Measurements from ENCODE around the gene SIGLEC1.
A peak's percentile ranks its signal among the peaks of the same experiment; 100 is the strongest.

SIGLEC1 gene

DNA sequence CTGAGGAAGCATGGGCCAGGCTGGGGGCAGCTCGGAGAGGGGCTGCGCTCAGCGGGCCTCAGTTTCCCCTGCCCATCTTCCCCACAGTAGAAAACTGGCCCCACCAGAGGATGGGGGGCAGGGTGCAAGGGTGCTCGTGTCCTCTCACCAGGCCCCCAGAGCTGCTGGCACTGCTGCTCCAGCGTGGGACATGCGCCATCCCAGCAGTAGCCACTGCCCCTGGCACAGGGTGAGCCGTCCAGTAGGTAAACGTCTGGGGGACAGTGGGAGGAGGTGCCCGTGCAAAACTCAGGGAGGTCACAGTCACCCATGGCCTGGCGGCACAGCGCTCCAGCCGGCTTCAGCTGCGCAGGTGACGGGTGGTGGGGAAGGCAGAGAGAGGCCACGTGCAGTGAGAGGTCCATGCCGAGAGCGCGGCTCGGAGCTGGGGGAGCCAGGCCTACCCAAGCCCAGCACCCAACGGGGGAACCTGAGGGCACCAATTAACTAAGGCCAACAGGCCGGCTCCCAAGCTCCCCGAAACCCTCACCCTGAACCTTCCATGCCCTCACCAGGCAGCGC is 40.3 kb downstream of the SIGLEC1 start:
- no peak for DNase-seq (ENCODE audit: low read depth)
- no peak overlapping the region for H3K4me3 ChIP-seq (ENCODE audit: control insufficient read depth, low read depth, low read length)
- TF ChIP-seq, protein P1, sequence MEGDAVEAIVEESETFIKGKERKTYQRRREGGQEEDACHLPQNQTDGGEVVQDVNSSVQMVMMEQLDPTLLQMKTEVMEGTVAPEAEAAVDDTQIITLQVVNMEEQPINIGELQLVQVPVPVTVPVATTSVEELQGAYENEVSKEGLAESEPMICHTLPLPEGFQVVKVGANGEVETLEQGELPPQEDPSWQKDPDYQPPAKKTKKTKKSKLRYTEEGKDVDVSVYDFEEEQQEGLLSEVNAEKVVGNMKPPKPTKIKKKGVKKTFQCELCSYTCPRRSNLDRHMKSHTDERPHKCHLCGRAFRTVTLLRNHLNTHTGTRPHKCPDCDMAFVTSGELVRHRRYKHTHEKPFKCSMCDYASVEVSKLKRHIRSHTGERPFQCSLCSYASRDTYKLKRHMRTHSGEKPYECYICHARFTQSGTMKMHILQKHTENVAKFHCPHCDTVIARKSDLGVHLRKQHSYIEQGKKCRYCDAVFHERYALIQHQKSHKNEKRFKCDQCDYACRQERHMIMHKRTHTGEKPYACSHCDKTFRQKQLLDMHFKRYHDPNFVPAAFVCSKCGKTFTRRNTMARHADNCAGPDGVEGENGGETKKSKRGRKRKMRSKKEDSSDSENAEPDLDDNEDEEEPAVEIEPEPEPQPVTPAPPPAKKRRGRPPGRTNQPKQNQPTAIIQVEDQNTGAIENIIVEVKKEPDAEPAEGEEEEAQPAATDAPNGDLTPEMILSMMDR (IDR thresholded peaks at IDR 0.05; ENCODE audit: control insufficient read depth, insufficient read depth, low read depth, low read length, missing control alignments) = no peak

DNA sequence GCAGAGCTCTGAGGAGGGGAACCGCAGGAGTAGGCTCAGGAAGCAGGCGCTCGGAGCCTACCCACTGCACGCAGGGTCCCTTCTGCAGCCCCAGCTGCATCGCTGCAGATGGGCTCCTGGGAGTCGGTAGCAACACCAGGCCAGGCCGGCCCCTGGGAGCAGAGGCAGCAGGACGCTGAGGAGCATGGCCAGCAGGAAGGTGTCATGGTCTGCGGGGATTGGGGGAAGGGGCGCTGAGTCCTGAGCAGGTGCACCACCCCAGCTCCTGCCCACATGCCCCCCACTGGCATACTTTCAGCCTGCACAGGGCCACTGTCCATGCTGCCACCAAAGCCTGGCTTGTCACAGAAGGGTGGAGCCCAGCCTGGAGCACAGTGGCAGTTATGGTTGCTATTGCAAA is 41.5 kb downstream of the SIGLEC1 start:
- DNase-seq (ENCODE audit: low read depth) = no peak
- TF ChIP-seq, protein P1 (IDR thresholded peaks at IDR 0.05; ENCODE audit: control insufficient read depth, insufficient read depth, low read depth, low read length, missing control alignments) = no peak
- no peak overlapping the region for H3K4me3 ChIP-seq (ENCODE audit: control insufficient read depth, low read depth, low read length)

DNA sequence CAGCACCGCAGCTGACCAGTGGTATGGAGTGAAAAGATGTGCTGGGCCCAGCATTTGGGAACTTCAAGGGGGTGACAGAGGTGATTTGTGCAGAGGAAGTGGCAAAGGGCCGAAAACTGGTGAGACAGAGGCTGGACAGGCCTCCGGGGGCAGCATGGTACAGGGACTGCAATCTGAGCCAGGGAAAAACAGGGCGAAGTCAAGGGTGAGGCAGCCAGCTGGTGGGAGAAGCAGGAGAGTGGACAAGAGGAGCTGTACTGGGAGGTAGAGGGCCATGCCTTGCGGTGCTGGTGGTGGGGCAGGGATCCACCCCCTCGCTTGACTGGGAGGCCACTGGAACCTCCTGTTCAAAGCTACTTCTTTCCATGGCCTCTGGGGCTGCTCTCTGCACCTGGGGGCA is 41.9 kb downstream of the SIGLEC1 start:
- TF ChIP-seq, protein P1 (IDR thresholded peaks at IDR 0.05; ENCODE audit: control insufficient read depth, insufficient read depth, low read depth, low read length, missing control alignments) = peak; percentile 47
- H3K4me3 ChIP-seq (ENCODE audit: control insufficient read depth, low read depth, low read length) = no peak overlapping the region
- no peak for DNase-seq (ENCODE audit: low read depth)

DNA sequence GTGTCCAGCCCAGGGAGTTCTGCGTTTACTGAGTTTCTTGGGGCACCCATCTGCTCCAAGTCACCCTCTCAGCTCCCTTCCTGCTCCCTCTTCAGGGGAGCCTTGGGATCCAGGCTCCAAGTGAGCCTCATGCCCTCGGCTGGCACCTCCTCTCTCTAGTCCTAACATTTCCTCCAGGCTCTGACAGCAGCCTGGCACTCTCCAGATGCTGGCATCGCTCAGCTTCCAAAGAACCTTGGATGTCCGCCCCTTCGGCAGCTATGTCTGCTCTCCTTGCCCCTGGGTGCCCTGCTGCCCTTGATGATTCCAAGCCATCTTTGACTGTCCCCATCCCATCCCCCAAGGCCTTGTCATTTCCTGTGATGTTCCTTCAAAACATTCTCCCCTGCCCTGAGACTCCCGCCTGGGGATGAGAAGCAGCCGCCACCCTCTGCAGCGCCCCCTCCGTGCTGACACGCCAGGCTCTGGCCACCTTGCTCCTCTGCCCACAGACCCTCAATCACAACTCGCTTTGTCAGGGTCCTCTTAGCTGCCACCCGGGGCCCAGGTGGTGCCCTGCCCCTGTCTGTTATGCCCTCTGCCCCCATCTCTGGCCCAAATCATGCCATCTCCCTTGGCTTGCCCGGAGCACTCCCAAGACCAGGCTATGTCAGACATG is 42.6 kb downstream of the SIGLEC1 start:
- TF ChIP-seq, protein P1 (IDR thresholded peaks at IDR 0.05; ENCODE audit: control insufficient read depth, insufficient read depth, low read depth, low read length, missing control alignments) = no peak
- DNase-seq (ENCODE audit: low read depth) = no peak
- H3K4me3 ChIP-seq (ENCODE audit: control insufficient read depth, low read depth, low read length) = no peak overlapping the region

DNA sequence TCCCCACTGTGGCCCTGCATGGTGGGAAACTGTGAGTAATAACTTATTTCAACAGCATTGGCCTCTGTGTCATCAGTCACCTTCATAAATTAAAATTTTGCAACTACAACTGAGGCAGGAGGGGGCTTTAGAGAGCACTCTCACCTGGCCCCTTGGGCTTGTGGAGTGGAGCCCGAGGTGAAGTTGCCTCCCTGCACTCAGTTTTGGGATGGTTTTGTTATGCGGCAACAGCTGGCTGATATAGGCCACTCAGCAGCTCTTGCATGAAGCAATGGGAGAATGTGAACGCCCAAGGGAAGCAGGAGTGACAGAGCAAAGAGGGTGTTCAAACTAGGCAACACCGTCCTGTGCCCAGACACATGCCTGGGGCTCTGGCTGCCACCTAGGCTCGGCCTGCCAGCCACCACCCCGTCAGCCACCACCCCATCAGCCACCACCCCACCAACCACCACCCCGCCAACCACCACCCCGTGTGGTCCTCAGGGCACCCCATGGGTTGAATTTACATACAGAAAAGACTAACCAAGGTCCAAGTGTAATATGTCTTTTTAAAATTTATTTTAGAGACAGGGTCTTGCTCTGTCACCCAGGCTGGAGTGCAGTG is 44.9 kb downstream of the SIGLEC1 start:
- TF ChIP-seq, protein P1 (IDR thresholded peaks at IDR 0.05; ENCODE audit: control insufficient read depth, insufficient read depth, low read depth, low read length, missing control alignments) = no peak
- DNase-seq (ENCODE audit: low read depth) = no peak
- no peak overlapping the region for H3K4me3 ChIP-seq (ENCODE audit: control insufficient read depth, low read depth, low read length)

DNA sequence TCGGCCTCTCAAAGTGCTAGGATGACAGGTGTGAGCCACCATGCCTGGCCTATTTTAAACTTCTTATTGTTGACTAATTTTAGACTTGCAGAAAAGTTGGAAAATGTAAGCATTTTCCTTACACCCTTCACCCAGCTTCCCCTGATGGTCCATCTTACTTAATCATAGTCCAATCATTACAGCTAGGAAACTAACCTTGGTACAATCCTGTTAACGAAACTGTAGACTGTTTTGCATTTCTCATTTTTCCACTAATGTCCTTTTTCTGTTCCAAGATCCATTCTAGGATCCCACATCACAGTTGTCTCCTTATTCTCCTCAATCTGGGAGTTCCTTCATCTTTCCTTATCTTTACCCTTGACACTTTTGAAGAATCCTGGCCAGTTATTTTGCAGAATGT is 48.5 kb downstream of the SIGLEC1 start:
- TF ChIP-seq, protein P1 (IDR thresholded peaks at IDR 0.05; ENCODE audit: control insufficient read depth, insufficient read depth, low read depth, low read length, missing control alignments) = no peak
- DNase-seq (ENCODE audit: low read depth) = no peak
- H3K4me3 ChIP-seq (ENCODE audit: control insufficient read depth, low read depth, low read length) = no peak overlapping the region

Measured in AG09309 (cell line).